Stimulated activated CD4-positive, alpha-beta T cell treated with anti-CD3 and anti-CD28 coated beads, Interleukin-1b, Interleukin-23, amount 100 ng/mL, for 4 hours (primary cell): Measurements from ENCODE around the gene RAB9A.
"Not testable (repeated sequence)": the region's sequence is repeated elsewhere in the genome, so short reads cannot be mapped to it uniquely, and the experiment has no call there.

ENCODE experiments used
- DNase-seq, 2 donors: peaks; one replicate each; pipeline ENCODE4 v3.0.0-alpha.2; 2020; ENCODE audit warnings: low read depth in 2 of 2

RAB9A gene

GRCh38 chrX:13700380-13700779, 11.5 kb downstream of the RAB9A start:
- no peak for DNase-seq

GRCh38 chrX:13702111-13702789, 13.3 kb downstream of the RAB9A start:
- no peak for DNase-seq

GRCh38 chrX:13703135-13703534, 14.2 kb downstream of the RAB9A start:
- DNase-seq, result no peak

GRCh38 chrX:13703589-13703988, 14.7 kb downstream of the RAB9A start:
- DNase-seq, result no peak

GRCh38 chrX:13711141-13711540, 22.2 kb downstream of the RAB9A start:
- DNase-seq, result no peak

GRCh38 chrX:13716455-13716854, 27.5 kb downstream of the RAB9A start:
- DNase-seq, result no peak

GRCh38 chrX:13716905-13717304, 28.0 kb downstream of the RAB9A start:
- DNase-seq, result no peak

- DNase-seq, result no peak
These were observed 29.0 kb downstream of the RAB9A start for GRCh38 chrX:13717700-13718472.

GRCh38 chrX:13719192-13719856, 30.4 kb downstream of the RAB9A start:
- DNase-seq, result no peak

- DNase-seq, result no peak
These were observed 32.4 kb downstream of the RAB9A start for GRCh38 chrX:13721371-13721770.

GRCh38 chrX:13721819-13722519, 33.0 kb downstream of the RAB9A start:
- no peak for DNase-seq

- DNase-seq, result peak in 1 of 2 donors; percentile 21
These were observed 36.0 kb downstream of the RAB9A start for GRCh38 chrX:13724878-13725277.

GRCh38 chrX:13726583-13726982, 37.7 kb downstream of the RAB9A start:
- not testable (repeated sequence) for DNase-seq

- DNase-seq, result not testable (repeated sequence)
These were observed 41.6 kb downstream of the RAB9A start for GRCh38 chrX:13730523-13730922.

- DNase-seq, result no peak
These were observed 43.5 kb downstream of the RAB9A start for GRCh38 chrX:13732246-13733067.

GRCh38 chrX:13733506-13733905, 44.6 kb downstream of the RAB9A start:
- no peak for DNase-seq

GRCh38 chrX:13734278-13735172, 45.6 kb downstream of the RAB9A start, which contains the start of the genes OFD1 and TRAPPC2:
OFD1 (plus strand) TSS chrX:13734748; CDS start chrX:13735072, 324 bp downstream.
TRAPPC2 (minus strand) TSS chrX:13734620; CDS start chrX:13719963, 14,657 bp downstream.
- peak; percentile 73 to 85 for DNase-seq

- no peak for DNase-seq
These were observed 52.8 kb downstream of the RAB9A start for GRCh38 chrX:13741695-13742094.

GRCh38 chrX:13742397-13743176, 53.7 kb downstream of the RAB9A start:
- peak; percentile 7 to 11 for DNase-seq
